COLO668 (cell line): ENCODE data around the gene SH3BGR.
"Not testable (repeated sequence)": the region's sequence is repeated elsewhere in the genome, so short reads cannot be mapped to it uniquely, and the experiment has no call there.

ENCODE experiments used
- DNase-seq: peaks from one replicate; lab custom pipeline; 2025; ENCODE audit not compliant: unreplicated experiment; lab: John Stamatoyannopoulos, UW

Gene SH3BGR

GRCh38 chr21:39451332-39452206, at the start of gene SH3BGR:
TSS of gene SH3BGR (plus strand) at chr21:39451970. CDS start at chr21:39452097, 127 bp downstream.
- DNase-seq: no peak

DNA sequence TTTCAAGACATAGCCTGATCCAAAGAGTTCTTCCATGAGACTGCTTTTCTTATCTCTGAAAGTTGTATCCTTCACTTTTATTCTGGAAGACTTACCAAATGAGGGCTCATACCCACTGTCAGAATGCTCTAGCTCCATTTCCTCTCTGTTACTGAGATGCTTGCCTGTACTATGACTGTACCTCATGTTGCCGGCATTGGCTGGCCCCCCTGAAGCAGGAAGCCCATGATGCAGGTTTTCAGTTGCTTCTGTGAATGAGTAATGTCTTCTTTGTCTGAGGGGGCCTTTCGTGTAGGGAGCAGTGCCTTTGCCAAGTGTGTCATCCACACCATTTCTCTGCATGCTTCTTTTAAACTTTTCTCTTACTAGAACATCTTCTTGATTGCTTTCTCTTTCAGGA, 45.7 kb upstream of the SH3BGR start:
- DNase-seq: no peak

GRCh38 chr21:39419204-39419603, 32.6 kb upstream of the SH3BGR start:
- DNase-seq: not testable (repeated sequence)

DNA sequence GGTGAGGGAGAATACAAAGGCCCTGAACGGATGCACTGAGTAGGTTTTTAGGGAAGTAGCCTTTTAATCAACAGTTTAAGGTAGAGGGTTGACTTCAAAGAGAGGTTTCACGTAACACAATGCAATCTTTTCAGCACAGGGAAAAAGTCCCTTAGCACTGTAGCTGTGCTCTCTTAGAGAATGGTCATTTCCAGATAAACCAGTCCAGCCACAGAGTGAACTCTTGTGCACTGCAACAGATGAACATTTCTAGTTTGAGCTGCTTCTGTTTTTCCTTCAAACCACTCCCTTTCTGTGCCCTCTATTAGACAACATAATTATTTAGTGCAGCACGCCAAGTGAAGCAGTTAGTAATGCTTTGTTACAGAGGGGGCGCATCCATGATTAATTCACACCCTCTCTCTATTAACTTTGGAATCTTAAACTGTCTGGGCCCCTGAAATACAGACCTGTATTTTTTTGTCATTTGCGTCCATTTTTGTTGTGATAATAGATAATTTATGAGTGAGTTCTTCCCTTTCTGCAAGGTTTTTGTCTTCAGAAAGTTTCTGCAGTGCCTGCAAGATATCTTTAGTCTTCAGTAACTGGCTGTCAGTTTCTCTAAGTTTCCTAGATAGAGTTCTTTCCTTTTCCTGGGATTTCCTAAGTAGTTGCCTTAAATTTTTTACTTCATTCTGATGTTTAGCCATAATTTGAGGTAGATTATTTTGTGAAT, 29.1 kb upstream of the SH3BGR start:
- no peak for DNase-seq

- no peak for DNase-seq
Observed at GRCh38 chr21:39429445-39429844, 22.3 kb upstream of the SH3BGR start.

- DNase-seq: no peak
Observed at GRCh38 chr21:39430016-39430415, 21.8 kb upstream of the SH3BGR start.

- DNase-seq: no peak
Observed at GRCh38 chr21:39430457-39430856, 21.3 kb upstream of the SH3BGR start.

DNA sequence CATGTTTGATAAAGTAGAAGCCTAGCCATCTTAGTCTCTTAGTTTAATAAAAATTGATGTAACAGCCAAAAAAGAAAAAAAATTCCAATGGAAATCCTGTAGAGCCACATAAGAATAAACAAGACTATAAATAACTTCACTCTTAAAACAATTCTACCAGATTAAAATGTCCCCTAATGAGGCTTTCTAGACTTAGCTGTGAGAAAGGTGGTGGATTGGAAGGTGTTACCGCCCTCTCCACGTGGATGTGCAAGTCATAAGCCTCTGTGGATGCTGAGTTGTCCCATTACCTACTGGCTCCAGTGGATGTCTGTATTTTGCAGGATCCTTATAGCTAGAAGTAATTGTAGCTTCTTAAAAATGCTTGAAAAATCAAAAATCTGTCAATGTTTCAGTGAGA, 20.8 kb upstream of the SH3BGR start:
- no peak for DNase-seq

GRCh38 chr21:39434950-39435349, 16.8 kb upstream of the SH3BGR start:
- no peak for DNase-seq

DNA sequence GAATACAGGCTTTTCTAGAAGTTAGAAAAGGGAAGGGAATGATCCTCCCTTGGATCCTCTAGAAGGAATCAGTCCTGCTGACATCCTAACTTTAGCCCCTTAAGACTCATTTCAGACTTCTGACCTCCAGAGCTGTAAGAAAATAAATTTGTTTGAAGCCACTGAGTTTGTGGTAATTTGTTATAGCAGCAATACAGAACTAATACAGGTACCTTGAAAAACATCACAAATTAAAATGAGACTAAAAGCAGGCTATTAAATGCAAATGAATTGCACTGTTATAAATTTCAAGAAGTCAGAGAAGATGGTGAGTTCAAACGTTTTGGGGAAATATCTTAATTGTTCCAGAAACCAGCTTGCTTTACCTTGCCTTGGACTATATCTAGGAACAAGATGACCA, 12.5 kb upstream of the SH3BGR start:
- no peak for DNase-seq

DNA sequence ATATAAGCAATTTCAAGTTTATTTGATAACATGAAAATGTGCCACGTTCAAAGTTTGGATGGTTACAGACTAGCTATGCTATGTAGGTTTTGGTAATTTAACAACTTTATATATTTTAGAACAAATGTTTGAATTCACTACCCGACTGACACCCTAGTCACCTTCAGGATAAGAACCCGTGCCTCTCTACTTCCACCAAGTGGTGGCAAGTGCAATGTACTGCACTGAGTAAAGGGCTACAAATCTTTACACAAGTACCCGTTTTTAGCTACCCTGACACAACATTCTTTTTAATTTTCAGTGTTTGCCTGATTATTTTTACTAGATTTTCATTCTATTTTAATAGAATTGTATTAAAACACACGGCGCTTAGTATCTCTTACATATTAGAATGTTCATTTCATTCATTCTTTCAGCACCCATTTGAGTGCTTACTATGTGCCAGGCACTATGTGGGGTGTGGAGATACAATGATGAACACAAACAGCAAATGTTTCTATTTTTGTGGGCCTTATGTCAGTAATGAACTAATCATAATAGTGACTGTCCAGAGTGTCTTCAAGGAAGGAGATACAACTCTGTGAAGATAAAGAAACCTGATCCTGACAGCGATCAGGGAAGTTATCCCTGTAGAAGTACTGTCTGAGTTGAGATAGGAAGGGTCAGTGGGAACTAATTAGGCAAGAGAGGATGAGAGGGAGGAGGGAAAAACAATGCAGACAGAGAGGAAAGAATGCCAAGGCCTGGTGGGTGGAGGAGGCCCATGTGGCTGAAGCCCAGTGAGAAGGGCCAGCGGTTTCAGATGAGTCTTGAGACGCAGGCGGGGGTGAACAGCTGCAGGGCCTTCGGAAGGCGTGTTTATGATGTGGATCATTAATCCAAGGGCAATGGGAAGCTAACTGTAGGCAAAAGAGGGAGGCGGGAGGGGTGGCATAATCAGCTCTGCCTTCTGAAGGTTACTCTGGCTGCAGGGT, 10.0 kb upstream of the SH3BGR start:
- peak; percentile 21 for DNase-seq

DNA sequence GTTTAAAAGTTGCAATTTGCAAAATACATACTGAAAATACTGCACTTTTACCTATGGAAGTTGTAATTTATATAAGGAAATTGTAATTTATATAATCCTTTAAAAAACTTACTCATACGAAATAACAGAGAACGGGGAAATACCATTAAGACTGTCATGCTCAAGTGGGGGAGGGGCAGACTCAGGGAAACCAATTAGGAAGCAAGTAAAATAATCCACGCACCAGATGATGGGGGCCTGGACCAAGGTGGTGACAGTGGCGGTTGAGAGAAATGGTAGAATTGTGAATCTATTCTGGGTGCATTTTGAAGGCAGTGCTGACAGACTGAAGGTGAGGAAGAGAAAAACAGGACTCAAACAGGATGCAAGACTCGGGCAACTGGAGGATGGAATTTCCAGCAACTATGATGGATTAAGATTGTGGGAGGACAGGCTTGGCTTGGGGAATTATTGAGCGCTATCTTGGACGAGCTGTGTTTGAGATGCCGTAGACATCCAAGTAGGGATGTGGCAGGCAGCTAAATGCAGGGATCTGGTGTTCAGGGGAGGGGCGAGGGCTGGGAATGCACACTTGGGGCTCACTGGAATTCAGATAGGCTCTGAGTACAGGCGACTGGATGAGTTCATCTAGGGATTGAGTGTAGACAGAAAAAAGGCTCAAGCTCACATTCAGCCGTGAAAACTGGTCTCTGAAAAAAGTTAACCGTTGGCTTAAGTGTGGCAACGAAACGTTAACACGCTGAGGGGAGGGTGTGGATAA, 7.2 kb upstream of the SH3BGR start:
- no peak for DNase-seq

GRCh38 chr21:39445321-39446269, 6.2 kb upstream of the SH3BGR start, which contains the start of gene LCA5L:
TSS of gene LCA5L (minus strand) at chr21:39445778. CDS start at chr21:39428493, 17,285 bp downstream.
- peak; percentile 96 for DNase-seq

- no peak for DNase-seq
Observed at GRCh38 chr21:39447264-39447663, 4.5 kb upstream of the SH3BGR start.

DNA sequence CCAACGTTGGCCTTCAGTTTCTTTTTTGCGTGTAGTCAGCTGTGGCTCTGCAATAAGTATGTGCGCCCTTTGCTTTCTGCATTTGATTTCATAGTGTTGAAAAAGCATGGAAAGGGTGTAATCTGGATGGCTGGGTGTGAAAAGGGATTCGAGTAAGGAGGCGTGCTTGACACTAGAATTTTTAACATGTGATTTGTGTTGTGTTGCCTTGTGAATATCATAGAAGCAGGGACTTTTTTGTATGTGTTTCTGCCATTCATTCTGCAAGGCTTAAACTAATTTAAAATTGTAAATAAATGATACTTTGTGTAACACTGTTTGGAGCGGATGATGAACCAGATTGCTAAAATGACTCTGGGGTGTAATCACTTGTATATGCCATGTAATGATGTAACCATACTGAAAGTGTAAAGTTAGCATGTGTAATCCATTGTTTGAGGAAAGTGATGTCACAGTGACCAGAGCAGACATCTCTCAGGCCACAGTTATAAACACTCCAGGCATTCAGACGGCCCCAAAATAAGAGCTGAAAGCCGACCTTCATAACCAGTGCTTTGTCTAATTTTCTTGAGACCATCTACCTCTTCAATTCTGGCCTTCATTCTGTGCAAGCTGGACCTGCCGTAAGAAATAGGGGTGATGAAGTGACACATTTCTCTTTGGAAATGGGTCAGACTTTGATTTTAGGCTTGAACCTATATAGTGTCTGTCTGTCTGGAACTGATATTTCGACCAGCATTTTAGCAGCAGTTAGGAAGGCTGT, 618 bp downstream of the SH3BGR start:
- no peak for DNase-seq

DNA sequence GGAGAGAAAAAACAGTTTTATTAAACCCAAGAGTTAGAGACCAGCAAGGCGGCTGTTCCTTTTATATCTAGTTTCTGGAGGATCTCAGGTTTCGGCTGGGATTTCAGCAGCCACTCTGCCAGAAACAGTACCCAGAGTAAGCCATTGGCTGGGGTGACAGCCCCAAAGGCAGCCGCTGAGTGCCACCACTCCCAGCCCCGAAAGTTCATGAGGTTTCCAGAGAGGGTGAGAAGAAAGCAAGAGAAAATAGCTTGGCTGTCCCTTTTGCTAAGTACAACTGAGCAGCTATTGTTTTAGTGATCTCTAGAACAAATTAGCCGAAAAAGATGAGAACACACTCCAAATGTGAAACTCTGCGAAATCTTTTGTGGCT, 1.2 kb downstream of the SH3BGR start:
- no peak for DNase-seq

DNA sequence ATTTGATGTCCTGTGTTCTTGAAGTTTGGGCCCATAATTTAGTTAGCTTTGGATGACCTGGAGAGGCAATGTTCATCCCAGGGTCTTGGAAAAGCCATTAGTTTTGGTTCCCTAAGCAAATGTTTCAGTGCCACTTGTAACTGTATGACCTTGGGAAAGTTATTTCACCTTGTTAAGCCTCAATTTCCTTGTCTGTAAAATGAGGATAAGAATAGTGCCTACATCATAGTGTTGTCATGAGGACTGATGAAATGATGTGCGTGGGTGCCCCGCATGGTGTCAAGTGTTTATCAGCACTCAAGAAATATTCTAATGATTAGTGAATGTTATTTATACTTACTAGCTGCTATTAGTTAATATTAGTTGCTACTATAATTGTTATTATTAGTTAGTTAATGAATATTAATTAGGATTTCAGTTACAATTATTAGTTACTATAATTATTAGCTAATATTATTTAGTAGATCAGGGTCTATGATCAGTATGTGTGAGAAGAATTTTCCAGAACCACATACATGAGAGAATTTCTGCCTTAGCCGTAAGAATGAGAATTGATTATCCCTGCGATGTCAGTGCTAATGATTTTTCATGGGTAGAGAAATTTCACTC, 1.9 kb downstream of the SH3BGR start:
- no peak for DNase-seq
